DOHH2 (cell line): ENCODE results near the gene SLC2A2.

Experiments used
- H3F3A ChIP-seq: fragments of 200-600 bp; sonication (generic), shearing (Covaris generic); 2 replicates; pipeline ENCODE4 v1.6.0; 2016; ENCODE audit warnings: antibody characterized with exemption, mild to moderate bottlenecking; ENCODE audit not compliant: control insufficient read depth, insufficient read depth
- H3K27ac ChIP-seq: fragments of 200-600 bp; sonication (generic); 2 replicates; pipeline ENCODE4 v1.5.1; 2014; ENCODE audit warnings: low read depth, mild to moderate bottlenecking, low read length, moderate library complexity
- H3K27me3 ChIP-seq: fragments of 200-600 bp; sonication (generic); 2 replicates; pipeline ENCODE4 v1.6.1; 2014; ENCODE audit warnings: mild to moderate bottlenecking, low read length, mixed read lengths; ENCODE audit not compliant: control insufficient read depth
- H3K36me3 ChIP-seq: fragments of 200-600 bp; sonication (generic); 2 replicates; pipeline ENCODE4 v1.6.1; 2014; ENCODE audit warnings: mild to moderate bottlenecking, low read length, moderate library complexity, mixed read lengths; ENCODE audit not compliant: control insufficient read depth
- H3K4me1 ChIP-seq: fragments of 200-600 bp; sonication (generic); 2 replicates; pipeline ENCODE4 v1.6.1; 2014; ENCODE audit warnings: mild to moderate bottlenecking, low read length, mixed read lengths; ENCODE audit not compliant: control insufficient read depth
- H3K4me2 ChIP-seq: fragments of 200-600 bp; sonication (generic); 2 replicates; pipeline ENCODE4 v1.6.0; 2014; ENCODE audit warnings: mild to moderate bottlenecking, low read length, moderate library complexity
- H3K4me3 ChIP-seq: fragments of 200-600 bp; sonication (generic); 2 replicates; pipeline ENCODE4 v1.5.1; 2014; ENCODE audit warnings: mild to moderate bottlenecking, low read length, mixed read lengths
- H3K79me2 ChIP-seq: fragments of 200-600 bp; sonication (generic); 2 replicates; pipeline ENCODE4 v1.6.1; 2014; ENCODE audit warnings: mild to moderate bottlenecking, low read length, mixed read lengths; ENCODE audit not compliant: control insufficient read depth
- H3K9me2 ChIP-seq: fragments of 200-600 bp; sonication (generic); replicated peaks from 2 replicates; pipeline ENCODE4 v1.6.1; 2014; ENCODE audit warnings: mild to moderate bottlenecking, low read length, mixed read lengths; ENCODE audit not compliant: control insufficient read depth
- H3K9me3 ChIP-seq: fragments of 200-600 bp; sonication (generic); 2 replicates; pipeline ENCODE4 v1.6.1; 2014; ENCODE audit warnings: antibody characterized with exemption, low read length, mixed read lengths; ENCODE audit not compliant: control insufficient read depth, insufficient read depth
- H4K20me1 ChIP-seq: fragments of 200-600 bp; sonication (generic); 2 replicates; pipeline ENCODE4 v1.6.0; 2014; ENCODE audit warnings: low read depth, mild to moderate bottlenecking, antibody characterized with exemption, low read length, moderate library complexity; ENCODE audit not compliant: control insufficient read depth, insufficient read depth
- EZH2phosphoT487 ChIP-seq: fragments of 200-600 bp; sonication (generic); IDR thresholded peaks from 2 replicates; pipeline ENCODE4 v1.6.1; 2017; ENCODE audit warnings: borderline replicate concordance, mild to moderate bottlenecking, antibody characterized with exemption, low read length, moderate library complexity, mixed read lengths
- TF ChIP-seq, protein P1 (sequence below): fragments of 200-600 bp; sonication (generic); IDR thresholded peaks from one replicate; pipeline ENCODE4 v1.5.1; 2014; ENCODE audit warnings: antibody characterized with exemption, mild to moderate bottlenecking, low read depth, low read length; ENCODE audit not compliant: poor library complexity, severe bottlenecking

Gene SLC2A2

GRCh38 chr3:171057072-171057471 lies 30.6 kb upstream of the SLC2A2 start:
- Histone ChIP-seq H3K9me3 (no peaks in the 10 kb centered on the region), H3K4me1 (no peaks in the 10 kb centered on the region)

GRCh38 chr3:171056528-171056927 lies 30.0 kb upstream of the SLC2A2 start:
- Histone ChIP-seq H3K4me3 (no peak overlapping the region), H3K9me2 (no peaks in the 10 kb centered on the region), H4K20me1 (no peaks in the 10 kb centered on the region), H3K27ac (no peak overlapping the region), H3K27me3 (no peaks in the 10 kb centered on the region), H3K4me2 (no peak overlapping the region), H3K36me3 (no peaks in the 10 kb centered on the region), H3F3A (no peaks in the 10 kb centered on the region), H3K79me2 (no peaks in the 10 kb centered on the region), H3K4me1 (no peaks in the 10 kb centered on the region), H3K9me3 (no peaks in the 10 kb centered on the region)
- TF ChIP-seq, protein P1, sequence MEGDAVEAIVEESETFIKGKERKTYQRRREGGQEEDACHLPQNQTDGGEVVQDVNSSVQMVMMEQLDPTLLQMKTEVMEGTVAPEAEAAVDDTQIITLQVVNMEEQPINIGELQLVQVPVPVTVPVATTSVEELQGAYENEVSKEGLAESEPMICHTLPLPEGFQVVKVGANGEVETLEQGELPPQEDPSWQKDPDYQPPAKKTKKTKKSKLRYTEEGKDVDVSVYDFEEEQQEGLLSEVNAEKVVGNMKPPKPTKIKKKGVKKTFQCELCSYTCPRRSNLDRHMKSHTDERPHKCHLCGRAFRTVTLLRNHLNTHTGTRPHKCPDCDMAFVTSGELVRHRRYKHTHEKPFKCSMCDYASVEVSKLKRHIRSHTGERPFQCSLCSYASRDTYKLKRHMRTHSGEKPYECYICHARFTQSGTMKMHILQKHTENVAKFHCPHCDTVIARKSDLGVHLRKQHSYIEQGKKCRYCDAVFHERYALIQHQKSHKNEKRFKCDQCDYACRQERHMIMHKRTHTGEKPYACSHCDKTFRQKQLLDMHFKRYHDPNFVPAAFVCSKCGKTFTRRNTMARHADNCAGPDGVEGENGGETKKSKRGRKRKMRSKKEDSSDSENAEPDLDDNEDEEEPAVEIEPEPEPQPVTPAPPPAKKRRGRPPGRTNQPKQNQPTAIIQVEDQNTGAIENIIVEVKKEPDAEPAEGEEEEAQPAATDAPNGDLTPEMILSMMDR, result no peak
- TF ChIP-seq EZH2phosphoT487, result no peak

More at GRCh38 chr3:171057072-171057471, 30.6 kb upstream of the SLC2A2 start:
- no peaks in the 10 kb centered on the region for H3K36me3 ChIP-seq
- no peak overlapping the region for H3K4me3 ChIP-seq
- no peak overlapping the region for H3K4me2 ChIP-seq
- H3K79me2 ChIP-seq, result no peaks in the 10 kb centered on the region
- H3K27me3 ChIP-seq, result no peaks in the 10 kb centered on the region
- H3F3A ChIP-seq, result no peaks in the 10 kb centered on the region
- no peaks in the 10 kb centered on the region for H3K9me2 ChIP-seq
- no peak for TF ChIP-seq EZH2phosphoT487
- TF ChIP-seq, protein P1, result no peak
- H4K20me1 ChIP-seq, result no peaks in the 10 kb centered on the region
- H3K27ac ChIP-seq, result no peak overlapping the region

DNA sequence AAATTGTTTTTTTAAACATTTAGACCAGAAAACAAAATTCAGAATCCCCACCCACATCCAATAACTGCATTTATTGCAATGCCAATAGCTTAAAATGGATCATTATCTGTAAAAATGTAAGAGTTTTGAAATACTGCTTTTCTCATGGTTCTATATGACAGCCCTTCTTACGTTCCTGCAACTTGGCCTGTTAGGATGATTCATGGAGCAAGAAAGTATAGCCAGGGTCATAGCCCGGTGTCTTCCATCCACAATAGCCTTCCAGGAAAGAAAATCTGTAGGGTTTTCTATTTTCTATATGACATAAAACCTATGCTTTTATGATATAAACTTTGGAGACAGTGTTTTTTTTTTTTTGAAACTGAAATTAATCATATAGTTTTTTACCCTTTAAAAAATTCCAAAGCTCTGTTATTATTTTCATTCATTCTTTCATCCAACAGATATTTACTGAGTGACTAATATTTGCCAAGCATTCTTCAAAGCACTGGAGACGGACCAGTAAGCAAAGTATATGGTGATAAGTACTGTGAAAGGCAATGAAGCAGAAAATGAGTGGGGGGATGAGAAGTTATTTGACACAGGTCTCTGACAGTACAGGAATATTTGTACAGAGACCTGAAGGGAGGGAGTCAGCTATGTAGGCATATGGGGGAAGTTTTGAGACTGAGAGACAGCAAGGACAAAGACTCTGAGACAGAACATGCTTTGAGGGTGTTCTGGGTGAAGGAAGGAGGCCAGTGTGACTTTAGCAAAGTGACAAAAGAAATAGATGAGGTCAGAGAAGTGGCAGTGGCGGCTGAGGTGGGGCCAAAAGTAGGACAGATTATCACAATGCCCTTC lies 29.0 kb upstream of the SLC2A2 start:
- H3K36me3 ChIP-seq, result no peaks in the 10 kb centered on the region
- no peaks in the 10 kb centered on the region for H3K79me2 ChIP-seq
- no peak overlapping the region for H3K4me2 ChIP-seq
- no peaks in the 10 kb centered on the region for H3K4me1 ChIP-seq
- H3K27ac ChIP-seq, result no peak overlapping the region
- H4K20me1 ChIP-seq, result no peaks in the 10 kb centered on the region
- no peaks in the 10 kb centered on the region for H3K27me3 ChIP-seq
- H3K9me2 ChIP-seq, result no peaks in the 10 kb centered on the region
- TF ChIP-seq EZH2phosphoT487, result no peak
- TF ChIP-seq, protein P1, result no peak
- no peaks in the 10 kb centered on the region for H3F3A ChIP-seq
- no peak overlapping the region for H3K4me3 ChIP-seq
- no peaks in the 10 kb centered on the region for H3K9me3 ChIP-seq
